Daoy (cell line): ENCODE data around the gene DUSP7. TPM values are rescaled to one million over a fixed set of nuclear protein-coding genes. Genes with fewer than 3 reads are reported as not detected.

ENCODE experiments used
- DNase-seq: peaks from one replicate; pipeline ENCODE4 v3.0.0-alpha.2; 2015; ENCODE audit warnings: low read depth
- total RNA-seq: library from RNA; depleted of rRNA; stranded (reverse); fragments of >200 nt; shearing (Covaris generic); gene quantifications from 2 replicates; pipeline ENCODE4 v1.2.3, GENCODE V29; 2014

DUSP7 gene
- total RNA-seq, 1 experiment from 2014 or later = 14.2 TPM

DNA sequence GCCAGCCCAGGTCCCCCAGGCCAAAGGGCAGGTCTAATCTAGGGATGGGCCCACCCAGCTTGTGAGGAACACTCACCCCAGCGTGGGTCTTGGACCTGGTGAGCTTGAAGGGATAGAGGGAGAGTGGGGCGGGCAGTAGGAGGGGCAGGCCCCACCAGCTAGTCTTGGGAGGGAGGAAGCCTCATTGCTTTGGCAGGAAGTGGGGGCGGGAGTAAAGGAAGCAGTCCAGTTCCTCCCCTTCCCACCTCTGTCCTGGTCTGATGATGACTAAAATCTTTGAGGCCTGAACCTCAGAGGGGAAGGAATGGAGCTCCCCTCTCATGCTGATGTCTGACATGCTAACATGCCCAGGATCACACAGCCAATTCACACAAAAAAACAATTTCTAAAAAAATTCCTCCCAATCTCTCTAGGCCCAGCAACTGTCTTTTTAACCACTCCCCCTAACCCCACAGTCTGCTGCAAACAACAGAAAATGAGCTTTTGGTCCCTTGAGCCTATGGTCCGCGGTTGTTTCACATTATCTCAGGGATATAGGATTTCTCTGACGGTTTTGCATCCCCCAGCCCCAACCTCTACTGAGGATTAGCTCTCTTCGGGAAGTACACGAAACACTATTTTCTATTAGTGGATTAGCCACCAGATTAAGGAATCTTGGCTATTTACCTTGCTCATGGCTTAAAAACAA lies 30.7 kb upstream of the DUSP7 start:
- DNase-seq = no peak

DNA sequence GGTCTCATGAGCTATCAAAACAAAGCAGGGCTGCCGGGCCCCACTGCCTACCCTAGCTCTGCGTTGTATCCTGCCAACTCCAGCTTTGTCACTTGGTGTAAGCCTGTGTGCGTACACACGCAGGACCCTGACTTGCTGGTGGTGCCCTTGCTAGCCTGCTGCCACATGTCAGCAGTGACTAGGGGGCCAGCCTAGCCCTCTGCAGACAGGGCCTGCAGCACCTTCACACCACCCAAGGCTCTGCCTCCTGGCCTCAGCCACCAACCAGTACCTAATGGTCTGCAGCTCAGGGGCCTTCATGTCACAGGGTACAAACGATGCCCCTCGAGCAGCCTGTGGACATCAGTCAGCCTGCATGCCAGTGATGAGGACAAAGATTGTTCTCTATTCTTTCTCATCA lies 30.1 kb upstream of the DUSP7 start:
- DNase-seq = no peak

DNA sequence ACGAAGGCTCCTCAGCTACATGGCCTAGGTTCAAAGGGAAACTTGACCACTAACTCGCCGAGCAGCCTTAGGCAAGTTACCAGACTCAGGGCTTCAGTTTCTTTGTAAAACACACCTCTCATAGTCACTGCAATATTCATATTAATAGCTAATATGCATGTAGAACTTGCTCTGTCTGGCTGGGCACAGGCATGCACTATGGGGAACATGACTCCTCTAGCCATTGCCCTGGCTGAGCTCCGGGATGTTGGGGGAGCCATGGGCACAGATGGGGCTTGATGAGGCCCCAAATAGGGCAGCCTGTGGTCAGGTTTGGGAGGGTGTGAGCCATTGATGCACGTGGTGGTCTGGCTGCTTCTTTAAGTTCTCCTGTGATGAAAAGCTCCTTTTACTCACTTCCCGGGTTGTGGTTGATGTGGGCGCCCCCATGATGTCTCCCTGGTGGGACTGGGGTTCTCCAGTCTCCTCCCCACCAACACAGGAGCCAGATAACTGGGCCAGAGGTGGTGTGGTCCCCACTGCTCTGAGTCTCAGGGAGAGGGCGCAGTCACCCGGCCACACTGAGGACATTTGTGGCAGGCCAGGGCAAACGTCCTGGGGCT lies 29.4 kb upstream of the DUSP7 start:
- DNase-seq = no peak

DNA sequence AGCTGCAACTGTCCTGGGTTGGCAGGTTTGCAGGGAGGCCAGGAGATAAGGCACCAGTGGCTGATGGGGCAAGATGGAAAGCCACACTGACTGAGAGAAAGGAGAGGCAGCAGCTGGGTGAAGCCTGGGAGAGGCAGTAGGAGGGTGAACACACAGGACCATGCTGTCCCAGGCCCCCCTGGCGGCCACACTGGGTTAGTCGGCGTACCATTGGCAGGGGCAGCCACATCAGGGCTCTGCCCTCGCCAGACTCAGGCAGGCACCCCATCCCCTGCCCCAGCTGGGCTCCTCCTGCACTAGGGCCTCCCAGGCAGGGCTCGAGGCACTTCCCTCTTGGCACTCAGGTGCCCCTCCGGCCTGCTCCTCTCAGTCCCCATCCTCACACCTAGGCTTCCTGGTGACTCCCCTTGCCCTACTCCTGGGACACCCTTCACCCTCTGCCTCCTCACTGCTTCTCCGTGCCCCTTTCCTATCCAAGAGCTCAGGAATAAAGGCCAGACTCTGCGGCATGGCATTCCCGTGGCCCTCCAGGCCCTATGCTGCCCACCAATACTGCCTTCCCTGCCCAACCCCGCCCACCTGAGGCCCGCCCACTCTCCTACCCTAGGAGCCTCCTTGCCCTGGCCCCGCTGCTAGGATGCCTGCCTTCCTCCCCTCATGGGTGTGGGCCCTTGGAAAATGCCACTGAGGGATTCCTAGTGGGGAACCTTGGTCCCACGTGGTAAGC lies 28.7 kb upstream of the DUSP7 start:
- DNase-seq = no peak

DNA sequence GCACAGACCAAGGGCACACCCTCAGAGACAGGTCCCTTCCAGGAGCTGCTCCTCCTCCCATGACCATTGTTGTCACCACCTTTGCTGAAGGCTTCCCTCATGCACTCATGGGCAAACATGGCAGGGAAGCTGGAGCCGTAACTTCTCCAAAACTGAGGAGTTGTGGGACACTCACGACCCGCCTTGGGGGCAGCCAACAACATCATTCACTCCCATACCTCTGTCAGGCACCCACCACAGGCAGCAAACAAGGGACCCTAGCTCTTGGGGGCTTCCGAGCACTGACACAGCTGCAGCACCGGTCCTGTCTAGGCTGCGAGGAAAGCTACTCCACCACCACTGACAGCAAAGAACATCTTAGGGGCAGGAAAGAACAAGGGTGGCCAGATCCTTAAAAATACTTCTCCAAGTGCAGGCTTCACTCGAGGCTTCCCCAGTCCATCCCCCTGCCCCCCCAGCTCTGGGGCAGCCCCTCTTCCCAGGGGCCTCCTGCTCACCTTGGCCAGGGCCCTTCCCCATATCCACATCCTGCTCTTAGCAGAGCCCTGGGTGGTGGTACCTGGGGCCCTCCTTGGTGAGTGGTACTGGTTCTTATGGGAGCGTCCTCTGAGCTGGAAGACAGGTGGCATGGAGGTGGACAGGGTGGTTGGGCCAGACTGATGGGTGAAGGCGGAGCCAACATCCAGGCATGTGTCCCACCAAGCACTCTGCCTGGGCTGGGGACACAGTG lies 28.0 kb upstream of the DUSP7 start:
- DNase-seq = no peak

DNA sequence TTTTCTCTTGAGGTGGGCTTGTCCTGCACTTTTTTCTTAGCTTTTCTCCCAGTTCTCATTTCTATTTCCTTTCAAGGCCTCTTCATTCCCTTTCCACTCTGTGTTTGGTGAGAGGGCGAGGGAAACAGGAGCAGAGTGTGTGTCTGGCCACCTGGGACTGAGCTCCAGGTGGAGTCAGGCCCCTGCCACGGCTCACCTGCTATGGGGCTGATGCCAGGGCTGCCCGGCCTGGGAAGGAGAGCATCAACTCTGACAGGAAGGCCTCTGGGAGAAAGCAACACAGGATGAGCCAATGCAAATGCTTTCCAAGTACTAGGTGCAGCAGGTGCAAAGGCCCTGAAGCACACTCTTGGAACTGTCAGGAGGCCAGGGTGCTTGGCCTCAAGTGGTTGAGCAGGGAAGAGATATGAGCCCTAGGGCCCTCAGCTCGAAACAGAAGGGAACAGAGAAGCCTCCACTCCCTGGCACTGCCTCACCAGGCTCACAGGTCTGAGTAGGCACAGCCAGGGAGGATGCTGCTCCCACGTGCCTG lies 27.3 kb upstream of the DUSP7 start:
- DNase-seq = no peak

DNA sequence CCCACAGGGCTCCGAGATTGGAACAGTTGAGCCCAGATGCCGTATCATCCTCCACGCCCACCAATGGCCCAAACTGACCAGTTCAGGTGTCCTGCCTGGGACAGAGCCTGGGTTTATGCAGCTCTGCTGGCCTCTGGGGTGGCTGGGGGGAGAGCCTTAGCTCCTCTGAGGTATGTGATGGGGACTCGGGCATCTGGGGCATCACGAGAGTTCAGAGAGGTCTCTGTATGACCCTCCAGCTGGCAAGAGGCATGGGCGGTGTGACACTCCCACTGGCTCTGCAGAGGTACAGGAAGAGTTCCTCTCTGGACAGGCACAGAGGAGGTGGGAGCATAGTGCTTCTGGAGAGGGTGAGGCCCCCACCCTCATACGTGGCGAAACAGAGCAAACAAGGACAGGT lies 26.6 kb upstream of the DUSP7 start:
- DNase-seq = no peak

DNA sequence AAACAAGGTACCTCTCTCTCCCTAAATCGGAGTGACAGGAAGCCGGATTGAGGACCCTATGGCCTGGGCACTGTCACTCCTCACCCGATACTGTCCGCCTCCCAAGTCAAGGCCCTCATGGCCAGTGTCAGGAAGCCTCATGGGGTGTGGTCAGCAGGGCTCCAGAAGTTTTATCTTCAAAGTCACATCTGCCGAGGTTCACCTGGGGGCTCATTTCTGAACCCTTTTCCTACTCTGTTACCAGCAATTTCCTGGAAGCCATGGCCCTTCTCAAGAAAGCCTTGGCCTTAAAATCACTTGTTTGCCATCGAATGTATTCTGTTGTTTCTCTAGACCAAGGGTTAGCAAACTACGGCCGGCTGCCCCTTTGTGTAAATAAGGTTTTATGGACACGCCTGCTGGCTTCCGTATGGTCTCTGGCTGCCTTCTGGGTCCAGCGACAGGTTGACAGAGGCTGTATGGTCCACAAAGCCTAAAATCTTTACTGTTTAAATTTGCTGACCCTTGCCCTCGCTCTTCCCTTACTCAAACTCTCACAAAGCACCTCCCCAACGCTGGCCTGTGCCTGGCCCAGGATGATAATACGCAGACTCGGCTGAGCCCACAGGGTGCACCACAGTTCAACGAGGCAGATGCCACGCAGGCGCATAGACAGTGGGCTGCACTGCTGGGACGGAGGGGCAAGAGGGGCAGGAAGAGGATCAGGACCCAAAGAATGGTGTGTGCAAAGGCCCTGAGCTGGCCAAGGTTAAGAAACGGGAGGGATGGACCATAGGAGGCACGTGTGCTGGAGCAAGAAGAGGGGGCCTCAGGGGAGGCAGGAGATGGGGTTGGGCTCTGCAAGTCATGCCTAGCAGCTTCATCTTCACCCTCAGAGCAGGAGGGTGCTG lies 24.7 kb upstream of the DUSP7 start:
- no peak for DNase-seq

DNA sequence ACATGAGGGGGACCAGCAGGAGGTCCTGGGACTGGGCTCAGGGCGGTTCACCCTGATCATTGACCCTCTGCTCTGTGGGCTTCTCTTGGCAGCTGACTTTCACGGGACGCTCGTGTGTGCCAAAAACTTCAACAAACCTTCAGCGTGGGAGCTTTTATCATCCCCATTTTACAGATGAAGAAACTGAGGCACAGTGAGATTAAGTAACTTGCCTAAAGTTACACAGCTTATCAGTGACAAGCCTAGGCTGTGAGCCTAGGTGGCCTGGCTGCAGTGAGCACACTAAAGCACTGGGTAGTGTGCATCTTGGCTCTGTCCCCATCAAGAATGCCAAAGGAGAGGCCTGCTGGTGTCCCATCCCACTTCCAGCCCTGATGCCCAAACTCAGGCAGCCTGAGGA lies 23.6 kb upstream of the DUSP7 start:
- no peak for DNase-seq

DNA sequence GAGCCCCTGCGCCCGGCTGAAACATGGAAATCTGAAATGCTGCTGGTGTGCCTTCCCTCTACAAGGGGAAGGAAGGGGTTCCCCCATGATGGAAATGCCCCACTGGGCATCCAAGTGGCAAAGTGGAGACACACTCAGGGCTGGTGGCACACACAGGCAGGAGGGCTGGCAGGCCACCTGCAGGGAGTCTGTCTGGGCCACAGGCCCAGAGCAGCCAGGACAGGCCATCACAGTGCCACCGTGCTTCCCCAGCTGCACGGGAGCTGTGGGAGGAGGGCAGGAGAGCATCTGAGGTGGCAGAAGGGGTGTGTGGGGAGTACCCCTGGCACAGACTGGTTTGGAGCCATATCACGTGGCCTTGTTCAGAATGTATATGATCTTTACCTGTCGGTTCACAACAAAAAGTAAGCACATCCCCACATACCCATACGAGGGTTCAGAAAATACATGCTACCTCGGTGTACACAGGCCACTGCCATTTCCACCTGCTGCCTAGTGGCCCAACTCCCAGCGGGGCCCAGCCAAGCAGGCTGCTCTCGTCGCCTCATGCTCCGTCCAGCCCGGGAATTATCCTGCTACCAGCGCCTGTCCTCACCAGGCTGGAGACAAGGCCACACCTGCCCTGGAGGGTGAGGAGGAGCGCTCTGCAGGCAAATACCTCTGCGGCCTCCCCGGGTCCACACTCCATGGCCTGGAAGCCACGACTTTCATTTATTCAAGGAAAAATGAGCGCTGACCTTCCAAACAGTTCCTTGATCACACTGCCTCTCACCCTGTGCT lies 22.6 kb upstream of the DUSP7 start:
- no peak for DNase-seq

DNA sequence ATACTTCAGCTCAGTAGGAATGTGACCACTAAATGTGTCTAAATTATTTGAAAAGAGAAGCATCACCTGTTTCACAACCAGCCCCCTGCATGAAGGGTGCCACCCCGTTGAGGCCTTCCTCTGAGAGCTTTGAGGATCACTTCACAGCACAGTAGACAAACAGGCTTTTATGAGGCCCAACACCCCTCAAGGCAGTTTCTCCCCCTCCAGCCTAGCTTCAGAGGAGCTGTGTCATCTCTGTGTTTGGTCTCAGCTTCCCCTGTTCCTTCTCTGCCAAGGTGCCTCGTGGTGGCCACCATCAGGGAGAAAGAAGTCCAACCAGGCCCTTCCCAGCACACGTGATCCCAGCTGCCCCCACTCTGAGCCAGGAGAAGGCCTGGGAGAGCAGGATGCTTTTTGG lies 21.6 kb upstream of the DUSP7 start:
- DNase-seq = no peak

DNA sequence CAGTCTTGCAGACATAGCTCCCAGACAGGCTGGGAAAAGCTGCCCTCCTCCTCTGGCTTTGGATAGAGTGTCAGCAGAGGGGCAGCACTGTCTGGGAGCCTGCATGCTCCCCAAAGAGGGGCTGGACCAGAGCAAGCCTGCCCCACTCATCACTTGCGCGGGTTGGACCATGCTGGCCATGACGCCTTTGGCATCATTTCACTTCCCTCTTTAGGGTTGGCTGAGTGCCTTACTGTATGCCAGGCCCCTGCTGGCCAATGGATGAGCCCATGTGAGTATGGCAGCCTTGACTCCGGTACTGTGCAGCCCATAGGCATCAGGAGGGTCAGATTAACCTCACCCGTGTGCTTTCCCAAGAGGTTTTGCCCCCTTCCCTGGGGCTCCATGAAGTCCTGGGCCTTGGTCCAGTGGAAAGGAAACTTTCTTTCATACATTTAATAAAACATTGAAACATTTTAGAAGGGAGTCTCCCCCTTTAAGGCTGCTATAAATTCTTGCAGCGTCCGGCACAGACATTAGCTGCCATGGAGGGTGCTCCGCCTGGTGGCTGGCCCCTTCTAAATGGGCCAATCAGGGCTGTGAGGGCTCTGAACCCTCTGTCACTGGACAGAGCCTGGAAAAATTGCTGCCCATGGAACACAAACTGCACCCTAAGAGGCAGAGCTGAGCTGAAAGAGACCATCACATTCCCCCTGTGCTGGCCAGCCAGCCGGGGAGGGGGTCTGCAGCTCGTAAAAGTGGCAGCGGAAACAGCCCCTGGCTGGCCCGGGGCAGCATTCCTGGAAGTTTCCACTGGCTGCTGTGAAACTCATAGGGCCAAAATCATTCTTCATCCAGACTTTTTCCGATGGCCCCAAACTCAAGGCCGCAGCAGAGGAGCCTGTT lies 20.8 kb upstream of the DUSP7 start:
- no peak for DNase-seq

DNA sequence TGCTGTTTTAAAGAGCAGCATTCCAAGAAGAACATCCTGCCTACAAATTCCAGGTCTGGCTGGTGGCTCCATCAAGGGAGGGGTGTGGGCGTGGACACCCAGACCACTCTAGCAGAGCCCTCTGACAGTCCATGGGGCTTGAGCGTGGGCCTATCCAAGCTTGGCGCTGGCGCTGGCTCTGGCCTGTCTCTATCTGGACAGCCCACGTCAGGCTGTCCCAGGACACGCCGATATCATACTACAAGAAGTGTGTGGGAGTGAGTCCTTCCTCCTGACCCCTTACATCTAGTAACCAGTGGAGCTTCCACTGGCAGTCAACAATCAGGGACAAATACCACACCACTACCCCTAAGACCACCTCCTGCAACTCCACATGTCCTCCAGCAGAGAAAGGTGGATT lies 17.1 kb upstream of the DUSP7 start:
- no peak for DNase-seq

DNA sequence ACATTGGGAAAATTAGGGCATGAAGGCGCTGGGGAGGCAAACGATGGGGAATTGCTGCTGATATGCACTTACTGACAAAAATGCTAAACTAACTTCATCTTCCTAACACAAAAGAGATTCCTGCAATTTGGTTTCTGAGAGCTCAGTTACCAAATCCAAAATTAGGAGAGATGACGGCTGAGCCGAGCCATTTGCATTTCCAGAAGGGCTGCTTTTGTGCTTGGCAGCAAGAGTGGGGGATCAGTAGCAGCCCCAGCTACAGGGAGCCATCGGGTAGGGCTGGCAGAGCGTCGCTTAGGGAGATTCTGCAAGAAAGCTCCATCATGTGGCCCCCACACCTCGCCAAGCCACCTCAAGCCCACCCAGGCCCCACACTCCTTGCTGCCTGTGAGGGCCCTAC lies 16.1 kb upstream of the DUSP7 start:
- no peak for DNase-seq

DNA sequence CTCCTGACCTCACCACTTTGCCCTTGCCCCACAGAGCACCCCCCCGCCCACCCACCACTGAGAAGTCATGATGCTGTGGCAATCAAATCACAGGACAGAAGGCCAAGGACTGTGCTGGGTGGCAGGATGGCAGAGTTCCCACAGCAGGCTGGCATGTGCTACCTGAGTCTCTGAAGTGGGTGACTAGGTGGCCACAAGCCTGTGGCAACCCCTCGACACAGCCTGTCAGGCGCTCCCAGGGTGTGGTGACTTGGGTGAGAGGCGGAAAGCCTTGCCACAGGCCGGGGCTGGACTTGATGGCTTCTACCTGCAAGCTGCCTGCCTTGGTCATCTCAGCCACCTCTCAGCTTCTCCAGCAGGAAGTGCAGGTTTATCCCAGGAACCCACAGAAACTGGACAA lies 15.6 kb upstream of the DUSP7 start:
- no peak for DNase-seq

DNA sequence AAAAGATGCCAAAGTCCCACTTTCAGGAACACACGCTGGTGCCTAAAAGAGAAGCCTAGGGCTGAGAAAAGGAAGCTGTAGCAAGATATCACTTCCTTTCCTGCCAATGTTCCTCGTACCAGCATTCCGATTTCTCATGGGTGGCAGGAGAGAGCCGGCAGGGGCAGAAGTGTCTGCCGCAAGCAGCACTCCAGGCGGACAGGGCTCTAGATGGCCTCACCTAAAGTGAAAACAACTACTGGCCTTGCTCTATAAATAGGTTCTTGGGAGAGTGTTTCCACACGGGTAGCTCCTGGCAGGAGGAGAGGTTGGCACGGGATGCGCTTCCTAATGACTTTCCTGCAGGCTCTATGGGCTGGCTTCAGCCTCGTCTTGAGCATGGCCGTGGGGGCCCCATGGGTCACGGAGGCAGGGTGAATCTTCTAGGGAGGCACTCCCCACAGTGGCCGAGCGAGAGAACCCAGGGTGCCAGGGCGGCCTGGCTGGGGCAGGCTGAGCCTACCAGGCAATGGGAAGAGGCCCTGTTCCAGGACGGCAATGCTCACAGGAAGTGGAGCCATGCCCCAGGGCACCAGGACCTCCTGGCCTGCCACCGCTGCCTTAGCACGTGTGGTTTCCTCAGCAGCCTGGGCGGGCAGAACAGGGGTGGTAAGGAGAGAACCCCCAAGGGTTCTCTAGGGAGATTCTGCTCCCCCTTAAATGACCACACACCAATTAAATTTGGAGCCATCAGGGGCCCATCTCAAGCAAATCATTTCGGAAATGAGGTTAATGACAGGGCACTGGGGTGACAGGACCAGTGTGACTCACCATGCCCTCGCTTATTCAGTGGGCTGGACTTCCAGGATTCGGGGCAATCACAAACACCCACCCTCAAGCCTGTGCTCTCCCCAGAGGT lies 14.6 kb upstream of the DUSP7 start:
- DNase-seq = peak; percentile 50

DNA sequence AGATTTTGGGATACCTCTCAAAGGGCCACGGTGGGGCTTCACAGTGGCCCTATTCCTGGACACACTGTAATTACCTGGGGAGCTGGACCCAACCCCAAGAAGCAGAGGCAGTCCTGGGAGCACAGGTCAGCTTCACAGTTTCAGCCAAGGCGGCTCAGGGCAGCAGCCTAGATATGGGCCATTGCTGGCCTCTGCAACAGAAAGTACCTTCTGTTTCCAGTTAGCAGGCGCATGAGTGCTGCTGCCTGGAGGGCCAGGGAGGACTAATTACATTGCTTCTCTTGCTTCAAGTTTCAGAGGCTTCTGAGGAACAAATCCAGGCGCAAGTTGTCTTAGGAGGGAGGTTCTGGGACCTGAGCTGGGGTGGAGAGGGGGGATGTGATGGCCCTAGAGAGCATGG lies 13.5 kb upstream of the DUSP7 start:
- DNase-seq = no peak

DNA sequence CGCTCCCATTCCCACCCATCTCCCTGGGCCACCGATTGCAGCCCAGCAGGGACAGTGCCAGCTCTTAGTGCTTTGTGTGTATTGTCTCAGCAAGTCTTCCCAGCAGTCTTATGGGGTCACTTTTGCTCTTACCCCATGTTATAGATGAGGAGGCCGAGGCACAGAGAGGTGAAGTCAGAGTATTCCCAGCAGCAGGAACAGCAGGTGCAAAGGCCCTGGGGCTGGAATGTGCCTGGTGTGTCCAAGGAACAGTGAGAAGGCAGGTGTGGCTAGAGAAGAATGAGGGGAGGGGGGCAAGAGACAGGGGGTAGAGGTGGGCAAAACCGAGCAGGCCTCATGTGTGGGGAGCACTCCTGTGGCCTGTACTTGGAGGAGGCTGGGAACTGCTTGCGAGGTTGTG lies 12.8 kb upstream of the DUSP7 start:
- DNase-seq = no peak
